DOHH2 (cell line): ENCODE measurements around the gene RAP1GDS1.
"Not testable (repeated sequence)": the region's sequence is repeated elsewhere in the genome, so short reads cannot be mapped to it uniquely, and the experiment has no call there.

Experiments
- CTCF ChIP-seq: fragments of 200-600 bp; sonication (generic); IDR thresholded peaks from one replicate; pipeline ENCODE4 v1.5.1; 2014; ENCODE audit warnings: antibody characterized with exemption, mild to moderate bottlenecking, low read depth, low read length; ENCODE audit not compliant: poor library complexity, severe bottlenecking
- EZH2phosphoT487 ChIP-seq: fragments of 200-600 bp; sonication (generic); IDR thresholded peaks from 2 replicates; pipeline ENCODE4 v1.6.1; 2017; ENCODE audit warnings: borderline replicate concordance, mild to moderate bottlenecking, antibody characterized with exemption, low read length, moderate library complexity, mixed read lengths

GRCh38 chr4:98368000-98368399, 106.8 kb downstream of the RAP1GDS1 start:
- TF ChIP-seq CTCF, EZH2phosphoT487: not testable (repeated sequence)
